H9 (cell line): ENCODE data around the gene PARD3. TPM values are rescaled to one million over a fixed set of nuclear protein-coding genes. Genes with fewer than 3 reads are reported as not detected.

Source experiments
- DNase-seq: peaks from one replicate; pipeline ENCODE4 v3.0.0-alpha.2; 2017
- H2AFZ ChIP-seq: one replicate; pipeline ENCODE4 v1.6.1; 2013; ENCODE audit warnings: mild to moderate bottlenecking, low read length, control low read depth, moderate library complexity
- H2AK5ac ChIP-seq: 2 replicates; pipeline ENCODE4 v1.6.1; 2013; ENCODE audit warnings: low read length, control low read depth, mixed read lengths; ENCODE audit not compliant: insufficient read length
- H2BK120ac ChIP-seq: one replicate; pipeline ENCODE4 v1.6.1; 2013; ENCODE audit warnings: low read depth, mild to moderate bottlenecking, low read length, control low read depth, inconsistent platforms; ENCODE audit not compliant: poor library complexity, severe bottlenecking
- H2BK12ac ChIP-seq: 2 replicates; pipeline ENCODE4 v1.6.1; 2013; ENCODE audit warnings: low read length, control low read depth, mixed read lengths, low read depth; ENCODE audit not compliant: insufficient read length
- H2BK15ac ChIP-seq: 2 replicates; pipeline ENCODE4 v1.6.1; 2013; ENCODE audit warnings: low read depth, low read length, control low read depth
- H2BK20ac ChIP-seq: one replicate; pipeline ENCODE4 v1.6.1; 2013; ENCODE audit warnings: low read depth, mild to moderate bottlenecking, low read length, control low read depth, inconsistent platforms; ENCODE audit not compliant: poor library complexity, severe bottlenecking
- H2BK5ac ChIP-seq: 2 replicates; pipeline ENCODE4 v1.6.1; 2013; ENCODE audit warnings: low read length, control low read depth, mixed read lengths; ENCODE audit not compliant: insufficient read length
- H3K14ac ChIP-seq: 2 replicates; pipeline ENCODE4 v1.6.1; 2013; ENCODE audit warnings: low read length, control low read depth; ENCODE audit not compliant: insufficient read depth
- H3K18ac ChIP-seq: 2 replicates; pipeline ENCODE4 v1.6.1; 2013; ENCODE audit warnings: low read depth, mild to moderate bottlenecking, mixed read lengths, low read length, control low read depth; ENCODE audit not compliant: insufficient read length
- H3K23ac ChIP-seq: 2 replicates; pipeline ENCODE4 v1.6.1; 2013; ENCODE audit warnings: low read length, control low read depth, mixed read lengths, low read depth; ENCODE audit not compliant: insufficient read length
- H3K23me2 ChIP-seq: 2 replicates; pipeline ENCODE4 v1.6.1; 2013; ENCODE audit warnings: low read depth, mild to moderate bottlenecking, mixed read lengths, low read length, control low read depth; ENCODE audit not compliant: insufficient read length, poor library complexity, severe bottlenecking
- H3K27ac ChIP-seq: 2 replicates; pipeline ENCODE4 v1.5.1; 2013; ENCODE audit warnings: low read length, control low read depth, mixed read lengths, low read depth; ENCODE audit not compliant: insufficient read length
- H3K27me3 ChIP-seq: 2 replicates; pipeline ENCODE4 v1.6.1; 2013; ENCODE audit warnings: low read length, control low read depth, inconsistent platforms; ENCODE audit not compliant: insufficient read depth
- H3K4ac ChIP-seq: 2 replicates; pipeline ENCODE4 v1.6.1; 2013; ENCODE audit warnings: low read depth, mild to moderate bottlenecking, control low read depth, inconsistent platforms, low read length, moderate library complexity
- H3K4me1 ChIP-seq: 2 replicates; pipeline ENCODE4 v1.6.1; 2013; ENCODE audit warnings: low read length, control low read depth, inconsistent platforms; ENCODE audit not compliant: insufficient read depth
- H3K4me2 ChIP-seq: 2 replicates; pipeline ENCODE4 v1.6.1; 2013; ENCODE audit warnings: low read length, control low read depth, mixed read lengths; ENCODE audit not compliant: insufficient read length, insufficient read depth
- H3K56ac ChIP-seq: 2 replicates; pipeline ENCODE4 v1.6.1; 2013; ENCODE audit warnings: low read depth, mild to moderate bottlenecking, mixed read lengths, low read length, control low read depth; ENCODE audit not compliant: insufficient read length
- H3K79me1 ChIP-seq: 2 replicates; pipeline ENCODE4 v1.6.1; 2013; ENCODE audit warnings: low read depth, mild to moderate bottlenecking, moderate library complexity, low read length, control low read depth, inconsistent platforms; ENCODE audit not compliant: insufficient read depth, poor library complexity, severe bottlenecking
- H3K79me2 ChIP-seq: 2 replicates; pipeline ENCODE4 v1.6.1; 2013; ENCODE audit warnings: low read length, control low read depth, inconsistent platforms; ENCODE audit not compliant: insufficient read depth
- H3K9ac ChIP-seq: 2 replicates; pipeline ENCODE4 v1.6.1; 2013; ENCODE audit warnings: low read length, control low read depth, mixed read lengths; ENCODE audit not compliant: insufficient read length; ENCODE audit errors: extremely low read depth
- H3K9me3 ChIP-seq: one replicate; pipeline ENCODE4 v1.6.1; 2013; ENCODE audit warnings: low read depth, low read length, inconsistent platforms; ENCODE audit not compliant: control insufficient read depth
- H3T11ph ChIP-seq: one replicate; pipeline ENCODE4 v1.6.1; 2013; ENCODE audit warnings: mild to moderate bottlenecking, low read length, control low read depth, inconsistent platforms
- H4K20me1 ChIP-seq: one replicate; pipeline ENCODE4 v1.6.1; 2013; ENCODE audit not compliant: control insufficient read depth, insufficient read length, insufficient read depth
- H4K5ac ChIP-seq: 2 replicates; pipeline ENCODE4 v1.6.1; 2013; ENCODE audit warnings: low read depth, mild to moderate bottlenecking, mixed read lengths, low read length, control low read depth; ENCODE audit not compliant: insufficient read length
- H4K8ac ChIP-seq: replicated peaks from 2 replicates; pipeline ENCODE4 v1.6.1; 2013; ENCODE audit warnings: low read length, control low read depth, mixed read lengths, low read depth; ENCODE audit not compliant: insufficient read length
- H4K91ac ChIP-seq: 2 replicates; pipeline ENCODE4 v1.6.1; 2013; ENCODE audit warnings: low read depth, mild to moderate bottlenecking, moderate library complexity, mixed read lengths, low read length, control low read depth; ENCODE audit not compliant: insufficient read length
- H3K27ac Mint-ChIP-seq, 3 experiments: 2 replicates in 2 of 3; 3 replicates in 1 of 3; pipeline ENCODE4 v1.8.0; 2020 to 2021; ENCODE audit warnings: mixed read lengths in 3 of 3, mild to moderate bottlenecking in 1 of 3, moderate library complexity in 1 of 3
- H3K27me3 Mint-ChIP-seq: 2 replicates; pipeline ENCODE4 v1.8.0; 2021; ENCODE audit warnings: low read depth, mild to moderate bottlenecking, moderate library complexity, mixed read lengths
- H3K36me3 Mint-ChIP-seq, 3 experiments: 2 replicates in 2 of 3; 3 replicates in 1 of 3; pipeline ENCODE4 v1.8.0; 2020 to 2021; ENCODE audit warnings: low read depth in 3 of 3, mixed read lengths in 3 of 3; ENCODE audit not compliant: insufficient read depth in 1 of 3
- H3K4me1 Mint-ChIP-seq, 2 experiments: 2 replicates each; pipeline ENCODE4 v1.8.0; 2020; ENCODE audit warnings: mixed read lengths in 2 of 2
- H3K4me3 Mint-ChIP-seq, 2 experiments: 2 replicates in 1 of 2; 3 replicates in 1 of 2; pipeline ENCODE4 v1.8.0; 2020 to 2021; ENCODE audit warnings: mild to moderate bottlenecking in 2 of 2, mixed read lengths in 2 of 2, moderate library complexity in 1 of 2
- H3K9me3 Mint-ChIP-seq, 2 experiments: 2 replicates in 1 of 2; 3 replicates in 1 of 2; pipeline ENCODE4 v1.8.0; 2020; ENCODE audit warnings: mild to moderate bottlenecking in 2 of 2, mixed read lengths in 2 of 2, moderate library complexity in 1 of 2
- CTCF ChIP-seq: fragments of 200-600 bp; sonication (generic); conservative IDR thresholded peaks from 3 replicates; pipeline ENCODE4 v1.8.0; 2021; ENCODE audit warnings: antibody characterized with exemption, mild to moderate bottlenecking
- WGBS: extraction: QIAGEN DNeasy Blood & Tissue Kit; methylation state at CpG from one replicate; pipeline ENCODE4 v1.1.7; 2013; ENCODE audit warnings: missing lambda C conversion rate, low lambda C conversion rate, mixed read lengths; ENCODE audit not compliant: insufficient read length; ENCODE audit errors: extremely low coverage; 5-methylcytosine and 5-hydroxymethylcytosine counted together
- total RNA-seq: library from RNA; stranded (reverse); gene quantifications from 2 replicates; pipeline ENCODE4 v1.2.1, GENCODE V29; 2021

Gene PARD3
- total RNA-seq, 1 experiment from 2014 or later = 44.7 TPM

- no peak overlapping the region for H3K4ac ChIP-seq
These were observed 19.2 kb upstream of the PARD3 start for GRCh38 chr10:34834274-34834673.

More at GRCh38 chr10:34834274-34834673, 19.2 kb upstream of the PARD3 start:
- H2AK5ac ChIP-seq = no peak overlapping the region
- H3K27me3 ChIP-seq = no peaks in the 10 kb centered on the region
- no peak overlapping the region for H3K9ac ChIP-seq
- no peaks in the 10 kb centered on the region for H3K79me1 ChIP-seq
- H3K79me2 ChIP-seq = no peaks in the 10 kb centered on the region
- no peak overlapping the region for H4K8ac ChIP-seq
- H3K14ac ChIP-seq = no peak overlapping the region
- H3K18ac ChIP-seq = no peak overlapping the region
- no peaks in the 10 kb centered on the region for H4K20me1 ChIP-seq
- no peak for TF ChIP-seq CTCF
- H2BK20ac ChIP-seq = no peak overlapping the region
- H3K4me3 Mint-ChIP-seq = no peak overlapping the region
- H3K27me3 Mint-ChIP-seq = no peaks in the 10 kb centered on the region
- H3K27ac ChIP-seq = no peak overlapping the region
- H3K4me1 Mint-ChIP-seq = peaks cover 6 to 10% of the 10 kb centered on the region in 2 experiments
- no peak overlapping the region for H2AFZ ChIP-seq
- no peak overlapping the region for H2BK120ac ChIP-seq
- no peak overlapping the region for H2BK15ac ChIP-seq
- H3K23me2 ChIP-seq = no peaks in the 10 kb centered on the region
- no peak overlapping the region for H4K5ac ChIP-seq
- H3K27ac Mint-ChIP-seq = no peak overlapping the region
- H3K36me3 Mint-ChIP-seq = no peaks in the 10 kb centered on the region
- H2BK12ac ChIP-seq = no peak overlapping the region
- WGBS = no CpG with 5 or more reads among the region's 5 CpGs
- no peak overlapping the region for H2BK5ac ChIP-seq
- H3K9me3 Mint-ChIP-seq = no peaks in the 10 kb centered on the region
- H3K9me3 ChIP-seq = no peaks in the 10 kb centered on the region
- DNase-seq = no peak
- no peak overlapping the region for H3K4me2 ChIP-seq
- H3K23ac ChIP-seq = no peak overlapping the region
- no peak overlapping the region for H3K56ac ChIP-seq
- no peaks in the 10 kb centered on the region; the same call in 1 of the 2 replicates for H3K4me1 ChIP-seq
- no peak overlapping the region for H3T11ph ChIP-seq
- no peak overlapping the region for H4K91ac ChIP-seq
